ENCODE data around the gene ST3GAL4. TPM values are rescaled to one million over a fixed set of nuclear protein-coding genes. Genes with fewer than 3 reads are reported as not detected.

Gene ST3GAL4
- total RNA-seq, 1 experiment from 2014 or later = 5.8 TPM

DNA sequence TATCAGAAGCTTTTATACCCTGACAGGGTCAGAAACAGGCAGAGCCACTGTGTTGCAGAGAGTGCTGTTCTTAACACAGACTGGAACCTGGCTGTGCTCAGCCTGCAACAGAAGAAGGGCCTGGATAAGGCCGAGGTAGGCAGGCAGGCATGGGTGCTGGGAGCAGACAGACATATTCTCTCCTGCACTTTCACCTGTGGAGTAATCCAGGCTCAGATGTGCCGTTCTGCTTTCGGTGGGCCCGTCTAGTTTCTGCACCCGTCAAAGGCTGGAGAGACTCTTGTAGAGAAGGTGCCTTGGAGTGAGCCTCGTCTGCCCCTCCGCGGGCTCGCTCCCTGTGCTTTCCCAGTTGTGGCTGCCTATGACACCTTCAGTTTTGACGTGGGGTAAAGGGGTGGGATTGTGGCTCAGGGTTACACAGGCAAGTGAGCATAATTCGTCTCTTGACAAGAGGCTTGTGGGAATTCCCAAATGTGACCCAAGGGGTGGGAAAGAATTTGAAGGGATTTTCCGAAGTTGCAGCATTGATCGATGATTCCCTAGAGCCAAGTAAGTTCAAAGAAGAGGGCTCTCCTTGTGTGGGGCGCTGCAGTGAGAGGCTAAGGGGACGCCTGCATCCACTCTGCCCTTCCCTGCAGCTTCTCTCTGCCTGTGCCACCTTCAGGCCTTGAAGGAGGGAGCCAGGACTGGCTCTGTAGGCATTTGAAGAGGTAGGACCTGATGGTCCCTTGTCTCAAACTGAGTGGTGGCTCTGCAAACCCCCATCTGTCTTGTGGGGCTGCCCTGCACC, 16.2 kb upstream of the ST3GAL4 start:
- H3K9me3 ChIP-seq (ENCODE audit: low read length) = no peaks in the 10 kb centered on the region
- H3K9me2 ChIP-seq (replicated peaks; ENCODE audit: insufficient read depth, low read length) = no peaks in the 10 kb centered on the region
- no peaks in the 10 kb centered on the region for H3K4me1 ChIP-seq (ENCODE audit: low read length)
- H3K4me2 ChIP-seq (ENCODE audit: low read depth, low read length, poor library complexity, severe bottlenecking) = no peak overlapping the region
- no peak overlapping the region for H2AFZ ChIP-seq (ENCODE audit: low read length)
- H3K27ac ChIP-seq (ENCODE audit: low read length) = no peak overlapping the region
- no peaks in the 10 kb centered on the region for H3K79me2 ChIP-seq (ENCODE audit: low read length)
- no peaks in the 10 kb centered on the region for H3K36me3 ChIP-seq (ENCODE audit: insufficient read depth, low read length)
- H3K27me3 ChIP-seq (ENCODE audit: low read length) = no peaks in the 10 kb centered on the region
- H3K9ac ChIP-seq (ENCODE audit: low read length) = no peak overlapping the region
- no peak for DNase-seq
- H3K4me3 ChIP-seq (ENCODE audit: low read length) = no peak overlapping the region
- H4K20me1 ChIP-seq (ENCODE audit: insufficient read depth, low read depth, low read length) = no peaks in the 10 kb centered on the region

DNA sequence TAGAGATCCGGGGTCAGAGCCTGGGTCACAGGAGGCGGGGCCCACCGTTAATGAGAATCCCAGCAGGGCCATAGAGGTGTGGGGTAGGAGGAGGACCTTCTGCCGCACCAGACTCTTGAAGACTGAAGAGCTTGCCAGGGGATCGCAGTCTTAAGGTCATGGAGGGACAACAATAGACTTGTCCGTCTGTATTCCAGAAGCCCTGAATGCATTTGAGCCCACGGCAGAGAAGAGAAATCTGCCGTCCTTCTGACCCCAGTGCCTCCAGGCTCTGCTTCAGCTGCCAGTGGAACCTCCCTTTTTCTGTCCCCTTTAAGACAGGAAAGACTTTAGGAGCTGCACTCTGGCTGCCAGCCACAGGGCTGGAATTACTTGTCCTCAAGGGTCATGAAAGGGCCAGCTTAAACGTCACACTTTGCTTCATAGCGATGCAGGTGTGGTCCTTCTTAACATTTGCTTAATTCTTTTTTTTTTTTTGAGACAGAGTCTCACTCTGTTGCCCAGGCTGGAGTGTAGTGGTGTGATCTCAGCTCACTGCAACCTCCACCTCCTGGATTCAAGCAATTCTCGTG, 15.5 kb upstream of the ST3GAL4 start:
- Histone ChIP-seq H3K4me1 (ENCODE audit: low read length) (no peaks in the 10 kb centered on the region), H3K36me3 (ENCODE audit: insufficient read depth, low read length) (no peaks in the 10 kb centered on the region), H3K4me3 (ENCODE audit: low read length) (no peak overlapping the region), H3K9ac (ENCODE audit: low read length) (no peak overlapping the region), H2AFZ (ENCODE audit: low read length) (no peak overlapping the region), H3K27ac (ENCODE audit: low read length) (no peak overlapping the region), H3K27me3 (ENCODE audit: low read length) (no peaks in the 10 kb centered on the region), H3K79me2 (ENCODE audit: low read length) (no peaks in the 10 kb centered on the region), H4K20me1 (ENCODE audit: insufficient read depth, low read depth, low read length) (no peaks in the 10 kb centered on the region), H3K9me3 (ENCODE audit: low read length) (no peaks in the 10 kb centered on the region), H3K9me2 (replicated peaks; ENCODE audit: insufficient read depth, low read length) (no peaks in the 10 kb centered on the region), H3K4me2 (ENCODE audit: low read depth, low read length, poor library complexity, severe bottlenecking) (no peak overlapping the region)
- DNase-seq = no peak

DNA sequence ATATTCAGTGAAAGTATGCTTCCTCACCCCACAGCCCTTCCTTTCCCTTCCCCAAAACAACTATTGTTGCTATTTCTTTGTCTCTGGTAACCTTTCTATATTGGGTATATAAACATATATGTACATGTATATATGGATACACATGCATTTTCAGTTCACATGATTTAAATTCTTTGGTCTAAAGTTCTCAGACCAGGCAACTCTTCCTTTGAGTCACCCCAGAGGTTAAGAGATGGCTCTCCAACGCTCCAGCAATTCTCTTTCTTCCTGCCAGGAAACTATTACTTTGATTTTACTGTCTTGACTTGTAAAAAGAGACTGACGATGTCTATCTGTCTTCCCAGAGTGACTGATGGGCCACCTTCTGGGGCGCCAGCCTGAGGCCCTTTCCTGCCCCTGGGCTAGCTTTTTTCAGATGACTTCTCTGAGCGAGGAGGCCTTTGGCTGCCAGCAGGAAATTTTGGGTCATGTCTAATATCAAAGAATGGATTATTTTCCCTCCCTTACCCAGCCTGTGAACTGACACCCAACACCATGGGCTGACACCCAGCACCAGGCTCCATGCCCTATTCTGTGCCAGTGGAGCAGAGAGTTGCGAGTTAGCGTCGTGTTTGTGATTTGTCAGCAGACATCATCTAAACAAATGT, 14.4 kb upstream of the ST3GAL4 start:
- H3K27ac ChIP-seq (ENCODE audit: low read length) = no peak overlapping the region
- no peak overlapping the region for H3K4me2 ChIP-seq (ENCODE audit: low read depth, low read length, poor library complexity, severe bottlenecking)
- peaks cover 1% of the 10 kb centered on the region; the same call in 1 of the 2 replicates for H3K4me1 ChIP-seq (ENCODE audit: low read length)
- no peaks in the 10 kb centered on the region for H3K9me2 ChIP-seq (replicated peaks; ENCODE audit: insufficient read depth, low read length)
- no peaks in the 10 kb centered on the region for H3K9me3 ChIP-seq (ENCODE audit: low read length)
- DNase-seq = no peak
- H3K36me3 ChIP-seq (ENCODE audit: insufficient read depth, low read length) = no peaks in the 10 kb centered on the region
- H4K20me1 ChIP-seq (ENCODE audit: insufficient read depth, low read depth, low read length) = no peaks in the 10 kb centered on the region
- no peak overlapping the region for H3K9ac ChIP-seq (ENCODE audit: low read length)
- no peaks in the 10 kb centered on the region for H3K79me2 ChIP-seq (ENCODE audit: low read length)
- H3K4me3 ChIP-seq (ENCODE audit: low read length) = no peak overlapping the region
- H3K27me3 ChIP-seq (ENCODE audit: low read length) = no peaks in the 10 kb centered on the region
- H2AFZ ChIP-seq (ENCODE audit: low read length) = no peak overlapping the region

DNA sequence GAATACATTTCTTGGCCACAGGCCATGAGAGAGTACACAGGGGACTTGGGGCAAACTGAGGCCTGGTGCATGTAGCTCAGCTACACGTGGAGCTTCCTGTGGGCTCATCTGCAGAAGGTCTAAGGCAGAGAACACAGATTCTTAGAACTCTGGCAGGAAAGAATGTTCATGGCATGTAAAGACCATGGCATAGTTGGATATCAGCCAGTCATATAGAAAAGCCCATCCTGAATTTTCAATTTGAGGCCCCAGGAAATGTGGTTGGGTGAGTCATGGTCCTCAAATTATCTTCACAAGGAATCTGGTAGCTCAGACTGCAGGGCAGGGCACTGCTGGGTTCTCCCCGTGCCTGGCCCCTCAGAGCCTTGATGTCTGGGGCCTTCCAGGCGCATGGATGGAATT, 13.7 kb upstream of the ST3GAL4 start:
- H3K27ac ChIP-seq (ENCODE audit: low read length) = no peak overlapping the region
- H3K36me3 ChIP-seq (ENCODE audit: insufficient read depth, low read length) = no peaks in the 10 kb centered on the region
- H3K4me3 ChIP-seq (ENCODE audit: low read length) = no peak overlapping the region
- H3K79me2 ChIP-seq (ENCODE audit: low read length) = no peaks in the 10 kb centered on the region
- H4K20me1 ChIP-seq (ENCODE audit: insufficient read depth, low read depth, low read length) = no peaks in the 10 kb centered on the region
- H3K9ac ChIP-seq (ENCODE audit: low read length) = no peak overlapping the region
- no peaks in the 10 kb centered on the region for H3K9me3 ChIP-seq (ENCODE audit: low read length)
- no peaks in the 10 kb centered on the region for H3K27me3 ChIP-seq (ENCODE audit: low read length)
- peaks cover 8% of the 10 kb centered on the region; the same call in 1 of the 2 replicates for H3K4me1 ChIP-seq (ENCODE audit: low read length)
- no peak overlapping the region for H3K4me2 ChIP-seq (ENCODE audit: low read depth, low read length, poor library complexity, severe bottlenecking)
- no peak for DNase-seq
- H3K9me2 ChIP-seq (replicated peaks; ENCODE audit: insufficient read depth, low read length) = no peaks in the 10 kb centered on the region
- no peak overlapping the region for H2AFZ ChIP-seq (ENCODE audit: low read length)

DNA sequence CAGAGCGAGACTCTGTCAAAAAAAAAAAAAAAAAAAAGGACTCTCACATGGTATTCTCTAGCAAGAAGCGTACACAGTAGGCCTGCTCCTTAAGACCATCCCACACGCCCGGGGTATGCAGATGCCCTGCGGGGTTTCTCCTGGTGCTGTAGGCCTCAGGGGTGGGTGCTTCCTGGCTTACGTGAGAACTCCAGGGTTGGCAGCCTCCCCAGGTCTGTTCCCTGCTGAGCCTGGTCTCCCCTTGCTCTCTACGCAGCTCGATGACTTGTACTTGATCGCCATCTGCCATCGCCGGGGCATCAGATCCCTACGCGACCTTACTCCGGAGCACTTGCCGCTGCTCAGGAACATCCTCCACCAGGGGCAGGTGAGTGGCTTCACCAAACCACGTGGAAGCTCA, 12.4 kb upstream of the ST3GAL4 start:
- Histone ChIP-seq H2AFZ (ENCODE audit: low read length) (no peak overlapping the region), H3K4me2 (ENCODE audit: low read depth, low read length, poor library complexity, severe bottlenecking) (no peak overlapping the region), H3K9me3 (ENCODE audit: low read length) (no peaks in the 10 kb centered on the region), H3K9ac (ENCODE audit: low read length) (no peak overlapping the region), H3K4me1 (ENCODE audit: low read length) (peaks cover 10% of the 10 kb centered on the region; the same call in 1 of the 2 replicates), H3K9me2 (replicated peaks; ENCODE audit: insufficient read depth, low read length) (no peaks in the 10 kb centered on the region), H4K20me1 (ENCODE audit: insufficient read depth, low read depth, low read length) (no peaks in the 10 kb centered on the region), H3K4me3 (ENCODE audit: low read length) (no peak overlapping the region), H3K27me3 (ENCODE audit: low read length) (no peaks in the 10 kb centered on the region), H3K36me3 (ENCODE audit: insufficient read depth, low read length) (no peaks in the 10 kb centered on the region), H3K27ac (ENCODE audit: low read length) (no peak overlapping the region), H3K79me2 (ENCODE audit: low read length) (no peaks in the 10 kb centered on the region)
- no peak for DNase-seq

DNA sequence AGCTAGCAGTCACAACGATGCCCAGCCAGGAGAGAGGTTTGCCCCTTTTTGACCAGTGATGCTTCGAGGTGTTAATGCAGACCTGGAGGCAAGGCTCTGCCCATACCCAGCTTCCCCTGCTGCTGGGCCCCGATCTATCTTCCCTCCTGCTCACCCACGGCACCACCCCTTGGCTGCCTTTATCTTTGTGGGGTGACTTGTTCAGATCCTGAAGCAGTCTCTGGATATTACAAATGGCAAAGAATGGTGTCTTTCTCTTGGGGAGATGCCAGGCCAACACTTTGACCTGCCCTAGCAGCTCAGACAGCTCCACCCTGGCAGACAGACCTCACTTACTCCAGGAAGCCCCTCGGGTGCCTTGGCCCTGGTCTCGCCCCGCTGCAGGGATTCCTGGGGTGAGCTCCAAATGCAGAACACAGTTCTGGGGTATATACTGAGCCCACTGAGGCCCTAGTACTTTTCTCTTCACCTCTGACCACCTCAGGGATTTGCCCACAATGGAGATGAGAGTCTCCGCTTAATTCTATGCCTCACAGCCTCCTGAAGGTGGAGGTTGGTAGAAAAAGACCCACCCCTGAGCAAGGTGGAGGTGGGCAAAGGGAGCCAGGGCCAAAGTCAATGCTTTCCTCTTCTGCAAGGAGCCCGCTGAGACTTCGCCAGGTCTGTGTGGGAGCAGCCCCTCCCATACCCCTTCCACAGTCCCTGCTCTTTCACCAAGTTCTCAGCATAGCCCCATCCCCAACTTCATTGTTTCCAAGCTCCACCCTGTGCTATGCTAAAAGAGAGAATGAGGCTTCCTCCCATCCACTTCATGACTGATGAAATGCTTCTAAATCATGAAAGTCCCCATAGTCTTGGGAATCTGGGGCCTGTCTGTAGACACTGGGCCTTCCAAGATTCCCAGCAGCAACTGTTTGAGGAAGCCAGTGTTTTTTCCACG, 11.1 kb upstream of the ST3GAL4 start:
- Histone ChIP-seq H3K4me1 (ENCODE audit: low read length) (peaks cover 12% of the 10 kb centered on the region; the same call in 1 of the 2 replicates), H3K9me2 (replicated peaks; ENCODE audit: insufficient read depth, low read length) (no peaks in the 10 kb centered on the region), H4K20me1 (ENCODE audit: insufficient read depth, low read depth, low read length) (no peaks in the 10 kb centered on the region), H3K9me3 (ENCODE audit: low read length) (no peaks in the 10 kb centered on the region), H3K27ac (ENCODE audit: low read length) (no peak overlapping the region), H3K4me2 (ENCODE audit: low read depth, low read length, poor library complexity, severe bottlenecking) (no peak overlapping the region), H3K9ac (ENCODE audit: low read length) (no peak overlapping the region), H3K36me3 (ENCODE audit: insufficient read depth, low read length) (no peaks in the 10 kb centered on the region), H3K27me3 (ENCODE audit: low read length) (no peaks in the 10 kb centered on the region), H3K79me2 (ENCODE audit: low read length) (no peaks in the 10 kb centered on the region), H3K4me3 (ENCODE audit: low read length) (no peak overlapping the region), H2AFZ (ENCODE audit: low read length) (no peak overlapping the region)
- no peak for DNase-seq

DNA sequence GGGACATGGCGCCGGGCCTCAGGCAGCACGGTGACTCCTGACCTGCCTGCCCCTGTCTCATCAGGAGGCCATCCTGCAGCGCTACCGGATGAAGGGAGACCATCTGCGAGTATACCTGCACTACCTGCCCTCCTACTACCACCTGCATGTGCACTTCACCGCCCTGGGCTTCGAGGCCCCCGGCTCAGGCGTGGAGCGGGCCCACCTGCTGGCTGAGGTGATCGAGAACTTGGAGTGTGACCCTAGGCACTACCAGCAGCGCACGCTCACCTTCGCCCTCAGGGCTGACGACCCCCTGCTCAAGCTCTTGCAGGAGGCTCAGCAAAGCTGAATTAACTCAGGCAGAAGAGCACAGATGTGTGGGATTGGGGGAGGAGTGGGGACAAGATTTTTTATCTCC, 10.2 kb upstream of the ST3GAL4 start:
- H3K9ac ChIP-seq (ENCODE audit: low read length) = no peak overlapping the region
- no peak overlapping the region for H3K4me3 ChIP-seq (ENCODE audit: low read length)
- peaks cover 12% of the 10 kb centered on the region; the same call in 1 of the 2 replicates for H3K4me1 ChIP-seq (ENCODE audit: low read length)
- no peaks in the 10 kb centered on the region for H3K9me2 ChIP-seq (replicated peaks; ENCODE audit: insufficient read depth, low read length)
- no peak for DNase-seq
- no peak overlapping the region for H2AFZ ChIP-seq (ENCODE audit: low read length)
- H3K27me3 ChIP-seq (ENCODE audit: low read length) = no peaks in the 10 kb centered on the region
- H3K79me2 ChIP-seq (ENCODE audit: low read length) = no peaks in the 10 kb centered on the region
- H3K4me2 ChIP-seq (ENCODE audit: low read depth, low read length, poor library complexity, severe bottlenecking) = no peak overlapping the region
- H4K20me1 ChIP-seq (ENCODE audit: insufficient read depth, low read depth, low read length) = no peaks in the 10 kb centered on the region
- no peaks in the 10 kb centered on the region for H3K9me3 ChIP-seq (ENCODE audit: low read length)
- H3K36me3 ChIP-seq (ENCODE audit: insufficient read depth, low read length) = no peaks in the 10 kb centered on the region
- no peak overlapping the region for H3K27ac ChIP-seq (ENCODE audit: low read length)

Measured in Karpas-422 (cell line).